Panc1 (cell line): ENCODE data around the gene GRIK3. TPM values are rescaled to one million over a fixed set of nuclear protein-coding genes. Genes with fewer than 3 reads are reported as not detected.

Experiments
- ATAC-seq: fragments of 200-7000 bp; cut with Tn5 transposase; 2 replicates; pipeline ENCODE4 v1.9.1; 2020; ENCODE audit warnings: mild to moderate bottlenecking, moderate library complexity
- BruUV-seq: library from RNA; stranded (reverse); fragments of 400-500 nt; replicated peaks from 2 replicates; lab custom pipeline; 2021; lab: Mats Ljungman, UMichigan
- CTCF ChIA-PET: fragments of 300-600 bp; sonication (Branson Sonifier 250); formaldehyde crosslinking; loops from one replicate; lab custom pipeline; 2022; ENCODE audit warnings: antibody characterized with exemption; lab: Charles Lee
- POLR2A ChIA-PET: fragments of 300-600 bp; sonication (Branson Sonifier 250); formaldehyde crosslinking; loops from one replicate; lab custom pipeline; 2022; ENCODE audit warnings: antibody characterized with exemption; lab: Charles Lee
- DNase-seq: peaks from one replicate; pipeline ENCODE4 v3.0.0-alpha.2; 2010; ENCODE audit warnings: low read depth, low spot score
- H3K27ac ChIP-seq: 2 replicates; pipeline ENCODE4 v1.5.1; 2011; ENCODE audit warnings: mild to moderate bottlenecking, low read length, inconsistent platforms
- H3K27me3 ChIP-seq: fragments of 200-500 bp; sonication (Bioruptor generic); 2 replicates; pipeline ENCODE4 v1.6.0; 2014; ENCODE audit warnings: low read length, inconsistent platforms; ENCODE audit not compliant: control insufficient read depth, insufficient read depth
- H3K36me3 ChIP-seq: fragments of 200-500 bp; sonication (Bioruptor generic); 2 replicates; pipeline ENCODE4 v1.5.1; 2014; ENCODE audit warnings: inconsistent platforms, mild to moderate bottlenecking, low read length, moderate library complexity; ENCODE audit not compliant: control insufficient read depth, insufficient read depth
- H3K4me1 ChIP-seq: 2 replicates; pipeline ENCODE4 v1.5.1; 2011; ENCODE audit warnings: inconsistent platforms, mild to moderate bottlenecking, low read length, moderate library complexity; ENCODE audit not compliant: control insufficient read depth, insufficient read depth
- H3K4me3 ChIP-seq, 2 experiments: 2 replicates each; pipeline ENCODE4 v1.5.1; 2011 to 2012; ENCODE audit warnings: low read depth in 2 of 2, low read length in 2 of 2, mild to moderate bottlenecking in 2 of 2, inconsistent platforms in 1 of 2, moderate library complexity in 1 of 2
- H3K9me3 ChIP-seq: fragments of 200-500 bp; sonication (Bioruptor generic); 2 replicates; pipeline ENCODE4 v1.5.1; 2014; ENCODE audit warnings: low read depth, mild to moderate bottlenecking, inconsistent platforms, low read length, moderate library complexity; ENCODE audit not compliant: control insufficient read depth, insufficient read depth
- POLR2AphosphoS5 ChIP-seq: IDR thresholded peaks from 2 replicates; pipeline ENCODE4 v1.6.1; 2012; ENCODE audit warnings: mild to moderate bottlenecking, low read depth, low read length, moderate library complexity
- SIN3A ChIP-seq: IDR thresholded peaks from 2 replicates; pipeline ENCODE4 v1.6.1; 2012; ENCODE audit warnings: low read depth, mild to moderate bottlenecking, low read length, moderate library complexity, borderline replicate concordance; ENCODE audit not compliant: insufficient read depth
- TCF7L2 ChIP-seq: IDR thresholded peaks from 2 replicates; pipeline ENCODE4 v1.6.1; 2011; ENCODE audit warnings: mild to moderate bottlenecking, low read depth, low read length, inconsistent platforms
- in situ Hi-C: cut with HindIII; loops from 2 replicates; pipeline ENCODE4 v1.10.0; 2016; ENCODE audit warnings: low sequenced_read_pairs, low pct_unique_long_range_greater_than_20kb
- intact Hi-C: fragments of 100-400 bp; cut with micrococcal nuclease; formaldehyde crosslinking; loops from one replicate; pipeline ENCODE4 v1.10.0; 2022; ENCODE audit not compliant: unreplicated experiment
- total RNA-seq: library from RNA; stranded (reverse); gene quantifications from one replicate; pipeline ENCODE4 v1.2.1, GENCODE V29; 2021; ENCODE audit not compliant: unreplicated experiment
- TF ChIP-seq, protein P1 (sequence below): fragments of 450-650 bp; IDR thresholded peaks from 2 replicates; pipeline ENCODE4 v1.5.1; 2017; ENCODE audit warnings: mild to moderate bottlenecking
- TF ChIP-seq, protein P2 (sequence below), 2 experiments: IDR thresholded peaks; 2 replicates each; pipeline ENCODE4 v1.6.1; 2011 to 2012; ENCODE audit warnings: low read depth in 2 of 2, control low read depth in 1 of 2, low read length in 1 of 2, mild to moderate bottlenecking in 1 of 2, moderate library complexity in 1 of 2; ENCODE audit not compliant: insufficient read depth in 1 of 2

GRIK3 gene
- total RNA-seq, 1 experiment from 2014 or later, result not detected

DNA sequence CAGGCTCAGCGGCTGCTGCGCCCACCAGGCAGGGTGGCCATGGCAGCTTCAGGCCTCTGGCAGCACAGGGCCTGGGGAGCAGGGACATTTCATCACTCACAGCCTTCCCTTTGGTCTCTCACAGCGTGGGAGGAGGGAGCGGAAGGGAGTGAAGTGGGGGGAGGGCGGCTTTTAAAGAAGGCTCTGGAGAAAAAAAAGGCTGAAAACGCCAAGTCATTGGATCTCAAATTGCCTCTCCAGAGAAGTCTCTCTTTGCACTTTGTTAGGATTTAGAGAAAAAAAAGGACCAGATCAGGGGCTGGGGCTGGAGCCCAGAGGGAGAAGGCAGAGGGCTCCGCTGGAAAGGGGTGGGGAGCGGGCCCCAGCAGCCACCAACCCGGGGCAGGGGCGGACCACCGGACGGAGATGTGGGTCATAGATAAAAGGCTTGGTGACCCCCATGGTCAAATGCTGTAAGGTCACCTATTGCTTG is 209.9 kb downstream of the GRIK3 start:
- no peaks in the 10 kb centered on the region for H3K4me1 ChIP-seq
- ATAC-seq (no peak), DNase-seq (no peak)
- in situ Hi-C loops (no loop called here), intact Hi-C loops (no loop called here)
- no peaks in the 10 kb centered on the region for H3K9me3 ChIP-seq
- BruUV-seq, result no TSS peak
- peaks cover 28% of the 10 kb centered on the region for H3K27me3 ChIP-seq
- no peaks in the 10 kb centered on the region for H3K36me3 ChIP-seq
- no peak for TF ChIP-seq TCF7L2
- H3K4me3 ChIP-seq, result no peak overlapping the region
- no peak overlapping the region for H3K27ac ChIP-seq
- POLR2A ChIA-PET, result no interaction called here
- CTCF ChIA-PET, result no interaction called here

DNA sequence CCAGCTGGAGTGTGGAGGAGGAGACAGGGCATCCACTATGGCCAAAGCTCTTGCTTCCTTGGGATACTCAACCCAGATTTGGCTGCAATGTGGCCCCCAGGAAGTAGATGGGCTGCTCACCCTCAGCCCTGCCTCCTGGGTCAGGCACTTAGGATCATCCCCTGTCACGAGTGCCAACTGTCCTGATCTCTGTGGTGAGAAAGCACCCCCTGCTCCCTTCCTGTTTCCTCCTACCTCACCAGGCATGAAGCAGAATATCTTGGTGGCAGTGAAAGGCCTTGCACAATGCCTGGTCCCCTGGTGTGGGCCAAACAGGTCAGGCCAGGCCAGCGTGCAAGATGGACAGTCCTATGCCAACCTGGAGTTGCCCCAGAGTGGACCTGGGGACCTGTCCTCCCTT is 211.7 kb downstream of the GRIK3 start:
- no peak for DNase-seq
- no peak for TF ChIP-seq SIN3A
- TF ChIP-seq, protein P1, sequence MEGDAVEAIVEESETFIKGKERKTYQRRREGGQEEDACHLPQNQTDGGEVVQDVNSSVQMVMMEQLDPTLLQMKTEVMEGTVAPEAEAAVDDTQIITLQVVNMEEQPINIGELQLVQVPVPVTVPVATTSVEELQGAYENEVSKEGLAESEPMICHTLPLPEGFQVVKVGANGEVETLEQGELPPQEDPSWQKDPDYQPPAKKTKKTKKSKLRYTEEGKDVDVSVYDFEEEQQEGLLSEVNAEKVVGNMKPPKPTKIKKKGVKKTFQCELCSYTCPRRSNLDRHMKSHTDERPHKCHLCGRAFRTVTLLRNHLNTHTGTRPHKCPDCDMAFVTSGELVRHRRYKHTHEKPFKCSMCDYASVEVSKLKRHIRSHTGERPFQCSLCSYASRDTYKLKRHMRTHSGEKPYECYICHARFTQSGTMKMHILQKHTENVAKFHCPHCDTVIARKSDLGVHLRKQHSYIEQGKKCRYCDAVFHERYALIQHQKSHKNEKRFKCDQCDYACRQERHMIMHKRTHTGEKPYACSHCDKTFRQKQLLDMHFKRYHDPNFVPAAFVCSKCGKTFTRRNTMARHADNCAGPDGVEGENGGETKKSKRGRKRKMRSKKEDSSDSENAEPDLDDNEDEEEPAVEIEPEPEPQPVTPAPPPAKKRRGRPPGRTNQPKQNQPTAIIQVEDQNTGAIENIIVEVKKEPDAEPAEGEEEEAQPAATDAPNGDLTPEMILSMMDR, result no peak
- TF ChIP-seq, protein P2, sequence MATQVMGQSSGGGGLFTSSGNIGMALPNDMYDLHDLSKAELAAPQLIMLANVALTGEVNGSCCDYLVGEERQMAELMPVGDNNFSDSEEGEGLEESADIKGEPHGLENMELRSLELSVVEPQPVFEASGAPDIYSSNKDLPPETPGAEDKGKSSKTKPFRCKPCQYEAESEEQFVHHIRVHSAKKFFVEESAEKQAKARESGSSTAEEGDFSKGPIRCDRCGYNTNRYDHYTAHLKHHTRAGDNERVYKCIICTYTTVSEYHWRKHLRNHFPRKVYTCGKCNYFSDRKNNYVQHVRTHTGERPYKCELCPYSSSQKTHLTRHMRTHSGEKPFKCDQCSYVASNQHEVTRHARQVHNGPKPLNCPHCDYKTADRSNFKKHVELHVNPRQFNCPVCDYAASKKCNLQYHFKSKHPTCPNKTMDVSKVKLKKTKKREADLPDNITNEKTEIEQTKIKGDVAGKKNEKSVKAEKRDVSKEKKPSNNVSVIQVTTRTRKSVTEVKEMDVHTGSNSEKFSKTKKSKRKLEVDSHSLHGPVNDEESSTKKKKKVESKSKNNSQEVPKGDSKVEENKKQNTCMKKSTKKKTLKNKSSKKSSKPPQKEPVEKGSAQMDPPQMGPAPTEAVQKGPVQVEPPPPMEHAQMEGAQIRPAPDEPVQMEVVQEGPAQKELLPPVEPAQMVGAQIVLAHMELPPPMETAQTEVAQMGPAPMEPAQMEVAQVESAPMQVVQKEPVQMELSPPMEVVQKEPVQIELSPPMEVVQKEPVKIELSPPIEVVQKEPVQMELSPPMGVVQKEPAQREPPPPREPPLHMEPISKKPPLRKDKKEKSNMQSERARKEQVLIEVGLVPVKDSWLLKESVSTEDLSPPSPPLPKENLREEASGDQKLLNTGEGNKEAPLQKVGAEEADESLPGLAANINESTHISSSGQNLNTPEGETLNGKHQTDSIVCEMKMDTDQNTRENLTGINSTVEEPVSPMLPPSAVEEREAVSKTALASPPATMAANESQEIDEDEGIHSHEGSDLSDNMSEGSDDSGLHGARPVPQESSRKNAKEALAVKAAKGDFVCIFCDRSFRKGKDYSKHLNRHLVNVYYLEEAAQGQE (IDR thresholded peaks at IDR 0.05; ENCODE audit: insufficient read depth in 1 of 2, low read depth in 2 of 2, low read length in 1 of 2), result no peak
- no peak for TF ChIP-seq TCF7L2
- TF ChIP-seq POLR2AphosphoS5, result no peak
- H3K27me3 ChIP-seq, result peaks cover 25% of the 10 kb centered on the region
- no peaks in the 10 kb centered on the region for H3K36me3 ChIP-seq
- in situ Hi-C loops, result no loop called here
- ChIA-PET CTCF (no interaction called here), POLR2A (no interaction called here)
- BruUV-seq, result no TSS peak
- no peak overlapping the region for H3K27ac ChIP-seq
- H3K4me3 ChIP-seq, result no peak overlapping the region
- intact Hi-C loops, result no loop called here
- no peak for ATAC-seq
- no peaks in the 10 kb centered on the region for H3K4me1 ChIP-seq
- H3K9me3 ChIP-seq, result no peaks in the 10 kb centered on the region

DNA sequence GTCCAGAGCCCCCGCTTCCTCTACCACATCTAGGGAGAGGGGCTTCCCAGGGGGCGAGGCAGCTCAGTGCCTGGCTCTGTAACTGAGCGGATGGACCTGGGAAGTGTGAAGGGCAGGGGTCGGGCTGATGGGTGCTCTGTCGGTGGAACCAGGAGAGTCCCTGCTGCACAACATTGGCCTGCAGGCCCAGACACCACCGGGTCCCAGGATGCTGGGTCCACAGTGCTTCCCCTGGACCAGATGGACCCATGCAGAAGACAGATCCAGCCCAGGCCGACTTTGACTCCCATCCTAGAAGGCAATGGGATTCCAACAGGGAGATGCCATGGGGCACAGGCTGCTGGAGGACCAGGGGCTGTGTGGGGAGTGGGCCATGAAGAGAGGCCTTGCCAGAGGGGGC is 212.9 kb downstream of the GRIK3 start:
- in situ Hi-C loops, result no loop called here
- no peaks in the 10 kb centered on the region for H3K36me3 ChIP-seq
- H3K4me1 ChIP-seq, result no peaks in the 10 kb centered on the region
- H3K9me3 ChIP-seq, result no peaks in the 10 kb centered on the region
- no peak for DNase-seq
- intact Hi-C loops, result no loop called here
- H3K27me3 ChIP-seq, result peaks cover 24% of the 10 kb centered on the region
- no peak for ATAC-seq
- POLR2A ChIA-PET, result no interaction called here
- no peak overlapping the region for H3K4me3 ChIP-seq
- CTCF ChIA-PET, result no interaction called here
- no peak overlapping the region for H3K27ac ChIP-seq
- BruUV-seq, result no TSS peak
- TF ChIP-seq, protein P2 (IDR thresholded peaks at IDR 0.05; ENCODE audit: insufficient read depth in 1 of 2, low read depth in 2 of 2, low read length in 1 of 2), result no peak
